SK-MEL-5 (cell line): ENCODE measurements around the gene TMEM140. TPM values are rescaled to one million over a fixed set of nuclear protein-coding genes. Genes with fewer than 3 reads are reported as not detected.
"Not testable (repeated sequence)": the region's sequence is repeated elsewhere in the genome, so short reads cannot be mapped to it uniquely, and the experiment has no call there.

Experiments
- DNase-seq: peaks from one replicate; pipeline ENCODE4 v3.0.0-alpha.2; 2016; ENCODE audit warnings: low read depth, low spot score
- in situ Hi-C: cut with HindIII; loops from 2 replicates; pipeline ENCODE4 v1.10.0; 2016; ENCODE audit warnings: low sequenced_read_pairs, high pct_unique_total_duplicates, low pct_unique_long_range_greater_than_20kb
- polyA plus RNA-seq, 2 experiments: library from polyadenylated mRNA; depleted of rRNA; stranded (reverse); fragments of >200 nt; gene quantifications; 2 replicates each; pipeline ENCODE4 v1.2.3, GENCODE V29; 2015
- total RNA-seq: library from RNA; depleted of rRNA; stranded (reverse); fragments of >200 nt; shearing (Covaris generic); gene quantifications from 2 replicates; pipeline ENCODE4 v1.2.3, GENCODE V29; 2014; rRNA removed

The TMEM140 gene
- total RNA-seq = 18.3 and 21.2 TPM in 2 replicates
- polyA plus RNA-seq (2015; cell fraction: cytosol; rRNA removed) = 11.3 and 15.7 TPM in 2 replicates
- polyA plus RNA-seq (2015; cell fraction: nucleus; rRNA removed) = 2.3 and 4.7 TPM in 2 replicates

DNA sequence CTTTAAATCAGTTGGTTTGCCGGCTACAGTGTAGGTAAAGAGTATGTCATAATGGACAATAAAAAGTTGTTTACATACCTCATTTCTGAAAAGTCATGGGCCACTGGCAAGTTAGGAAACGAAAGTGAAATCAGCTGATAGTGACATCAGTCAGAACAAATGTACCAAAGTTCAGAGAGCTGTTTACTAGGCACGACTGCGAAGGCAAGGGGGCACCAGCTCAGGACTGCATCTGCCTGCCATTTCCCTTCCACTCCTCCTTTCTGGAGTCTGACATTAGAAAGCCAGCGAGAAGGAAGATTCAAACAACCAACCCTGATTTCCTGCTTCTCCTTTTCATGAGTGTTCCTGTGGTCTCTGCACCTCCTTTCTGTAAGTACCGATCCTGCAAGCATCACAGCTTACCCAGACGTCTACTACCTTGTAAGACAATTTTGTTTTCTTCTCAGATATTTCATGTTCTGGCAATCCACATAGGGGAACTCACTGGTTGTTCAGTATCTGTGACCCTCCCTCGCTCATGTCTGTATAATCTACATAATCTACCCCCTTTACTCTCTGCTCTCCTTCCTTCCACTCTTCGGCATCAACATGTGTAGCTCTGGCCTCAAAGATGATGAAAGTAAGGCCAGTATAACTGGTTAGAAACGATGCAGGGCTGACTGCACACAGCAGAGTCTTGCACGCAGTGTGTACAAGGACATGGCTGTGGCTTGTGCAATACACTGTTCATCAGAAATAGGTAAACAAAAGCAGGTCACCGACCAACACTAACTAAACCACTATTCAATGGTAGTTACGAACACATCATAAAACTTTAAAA, at the start of gene TMEM140:
Gene TMEM140 (plus strand): TSS at position 174 of the 823 bp plus-strand sequence. CDS start 16,370 bp downstream, outside the sequence.
- in situ Hi-C loops = no loop called here
- peak; percentile 87 for DNase-seq

DNA sequence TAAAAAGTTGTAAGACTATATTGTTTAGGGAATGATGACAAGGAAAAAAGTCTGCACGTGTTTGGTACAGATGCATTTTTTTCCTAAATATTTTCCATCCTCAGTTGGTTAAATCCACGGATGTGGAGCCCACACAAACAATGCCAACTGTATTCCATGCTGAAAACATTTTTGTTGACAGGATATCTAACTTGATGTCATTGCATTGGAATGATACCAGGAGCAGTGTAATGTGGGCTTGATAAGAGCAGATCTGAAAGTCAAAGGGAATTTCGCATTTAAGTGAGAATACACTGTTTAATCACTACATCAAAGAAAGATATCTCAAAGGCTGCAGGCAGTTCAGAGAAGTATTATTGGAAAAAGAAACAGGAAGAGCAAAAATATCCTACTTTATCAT, 49.5 kb upstream of the TMEM140 start:
- peak; percentile 33 for DNase-seq
- in situ Hi-C loops = no loop called here

DNA sequence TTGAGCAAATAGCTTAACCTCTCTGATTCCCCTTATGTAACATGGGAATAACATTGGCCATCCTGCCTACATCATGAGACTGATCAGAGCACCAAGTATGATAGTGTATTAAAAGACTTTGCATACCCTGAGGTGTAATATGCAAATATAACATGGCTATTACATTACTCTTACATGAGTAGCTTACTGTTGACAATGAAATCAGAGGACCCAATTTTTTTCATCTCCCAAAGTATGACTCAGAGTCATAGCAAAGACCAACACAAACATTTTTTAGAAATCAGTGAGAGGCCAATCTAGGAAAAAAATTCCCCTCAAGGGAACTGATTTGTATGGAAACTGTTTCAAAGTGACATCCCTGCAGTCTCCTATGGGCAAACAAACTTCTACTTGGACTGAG, 47.0 kb upstream of the TMEM140 start:
- in situ Hi-C loops = no loop called here

DNA sequence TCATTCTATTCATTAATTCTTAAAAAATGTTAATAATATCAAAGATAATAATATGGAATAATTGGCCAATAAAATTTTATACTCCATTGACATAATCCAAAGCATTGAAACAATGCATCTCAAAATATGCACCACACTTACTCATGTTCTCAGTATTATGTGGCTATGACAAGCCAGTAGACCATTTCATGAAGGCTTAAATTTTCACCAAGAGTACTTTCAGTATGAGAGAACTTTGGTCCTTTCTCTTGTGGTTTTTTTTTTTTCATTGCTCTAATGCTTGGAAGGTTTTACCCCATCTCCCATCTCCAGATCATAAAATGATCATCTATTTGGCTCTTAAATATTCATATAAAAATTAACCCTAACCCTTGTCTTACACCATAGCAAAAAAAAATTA, 45.5 kb upstream of the TMEM140 start:
- in situ Hi-C loops = no loop called here
- no peak for DNase-seq

More for the DNA sequence above, 47.0 kb upstream of the TMEM140 start:
- peak; percentile 30 for DNase-seq

DNA sequence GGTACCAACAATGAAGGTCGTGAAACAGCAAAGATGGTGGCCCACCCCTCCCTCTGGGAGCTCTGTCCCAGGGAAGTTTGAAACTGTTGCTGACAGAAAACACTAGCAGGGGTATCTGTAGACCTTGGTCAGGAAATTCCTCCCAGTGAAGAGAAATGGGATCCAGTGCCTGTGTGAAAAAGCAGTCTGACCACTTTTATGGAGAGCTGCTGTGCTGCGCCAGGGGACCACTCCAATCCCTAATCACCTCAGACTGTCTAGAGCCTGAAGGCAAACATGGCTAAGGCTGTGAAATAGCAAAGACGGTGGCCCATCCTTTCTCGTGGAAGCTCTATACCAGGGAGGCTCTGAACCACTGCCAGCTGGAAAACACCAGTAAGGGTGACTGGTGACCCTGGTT, 38.3 kb upstream of the TMEM140 start:
- in situ Hi-C loops = no loop called here
- no peak for DNase-seq

DNA sequence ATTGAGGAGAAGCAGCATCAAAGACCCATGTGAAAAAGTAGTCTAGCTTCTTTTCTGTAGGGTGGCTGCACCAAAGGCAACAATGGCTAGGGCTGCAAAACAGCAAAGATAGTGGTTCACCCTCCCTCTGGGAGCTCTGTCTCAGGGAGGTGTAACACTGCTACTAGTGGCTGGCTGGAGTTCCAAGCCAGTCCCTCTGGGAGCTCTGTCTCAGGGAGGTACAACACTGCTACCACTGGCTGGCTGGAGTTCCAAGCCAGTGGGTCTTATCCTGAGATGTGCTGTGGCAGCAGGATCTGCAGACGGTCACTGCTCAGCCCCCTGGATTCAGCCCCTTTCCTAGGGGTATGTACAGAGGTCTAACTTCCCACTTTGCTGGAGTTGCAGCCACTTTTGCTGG, 37.9 kb upstream of the TMEM140 start:
- in situ Hi-C loops = no loop called here
- no peak for DNase-seq

DNA sequence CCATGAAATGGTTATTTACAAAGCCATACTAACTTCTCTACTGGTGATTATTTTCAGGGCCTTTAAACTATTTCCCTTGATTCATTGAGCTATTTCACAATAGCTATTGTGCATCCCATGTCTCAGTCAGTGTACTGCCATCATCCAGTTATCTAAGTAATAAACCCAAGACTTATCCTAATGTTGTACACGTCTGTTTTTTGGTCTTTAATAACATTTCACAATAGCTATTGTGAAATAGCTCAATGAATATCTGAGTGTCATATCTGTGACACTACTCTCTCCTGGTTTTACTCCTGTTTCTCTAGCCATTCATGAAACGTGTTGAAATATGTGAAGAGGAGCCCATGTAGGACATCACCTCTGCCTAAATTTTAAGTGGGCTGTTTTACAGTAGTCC, 36.5 kb upstream of the TMEM140 start:
- no peak for DNase-seq
- in situ Hi-C loops = no loop called here

DNA sequence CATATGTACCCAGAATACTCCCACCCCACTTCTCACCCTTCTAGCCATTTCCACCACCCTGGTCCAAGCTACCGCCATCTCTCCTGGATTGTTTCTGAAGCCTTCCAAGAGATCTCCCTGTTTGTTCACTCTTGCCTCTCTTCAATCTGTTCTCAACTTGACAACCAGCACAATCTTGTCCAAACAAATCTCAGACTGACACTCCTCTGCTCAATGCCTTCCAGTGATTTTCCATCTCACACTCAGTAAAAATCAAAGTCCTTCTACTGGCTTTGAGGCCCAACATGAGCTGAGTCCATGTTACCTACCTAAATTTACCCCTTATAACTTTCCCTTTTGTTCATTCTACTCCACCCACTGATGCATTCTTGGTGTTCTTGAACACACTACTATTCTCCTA, 33.2 kb upstream of the TMEM140 start:
- in situ Hi-C loops = no loop called here
- no peak for DNase-seq

DNA sequence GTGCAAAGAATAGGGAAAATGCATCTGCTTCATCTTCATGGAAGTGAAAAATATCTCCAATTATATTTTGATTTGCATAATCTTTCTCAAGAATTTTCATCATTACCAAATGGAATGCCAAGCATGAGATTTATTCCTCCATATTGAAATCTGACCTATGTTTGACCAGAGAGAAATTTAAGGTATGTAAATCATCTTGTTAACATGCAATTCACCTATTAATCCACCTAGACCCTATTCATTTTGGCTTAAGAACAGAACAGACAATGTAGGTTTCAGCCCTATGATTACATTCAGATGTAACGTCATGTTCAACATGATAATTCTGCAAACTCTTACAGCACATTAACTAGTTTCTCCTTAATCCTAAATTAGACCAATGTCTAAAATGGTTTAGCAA, 30.8 kb upstream of the TMEM140 start:
- in situ Hi-C loops = no loop called here
- no peak for DNase-seq

DNA sequence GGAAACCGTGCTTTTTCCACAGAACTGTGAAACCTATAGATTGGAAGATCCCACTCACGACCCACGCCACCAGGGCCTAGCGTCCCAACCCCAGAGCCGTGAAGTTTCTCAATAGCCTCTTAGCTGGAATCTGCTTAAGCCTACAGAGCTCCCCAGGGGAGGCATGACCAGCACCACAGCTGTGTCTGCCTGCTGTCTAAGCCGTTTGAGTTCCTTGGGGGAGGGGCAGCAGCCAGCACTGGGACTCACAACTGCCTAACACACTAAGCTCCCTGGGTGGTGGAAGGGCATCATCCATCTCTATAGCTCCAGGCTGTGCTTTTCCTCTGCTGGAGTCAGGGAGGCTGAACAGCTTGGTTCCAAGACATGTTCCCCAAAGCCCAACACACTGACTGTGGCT, 26.0 kb upstream of the TMEM140 start:
- in situ Hi-C loops = no loop called here
- DNase-seq = no peak

DNA sequence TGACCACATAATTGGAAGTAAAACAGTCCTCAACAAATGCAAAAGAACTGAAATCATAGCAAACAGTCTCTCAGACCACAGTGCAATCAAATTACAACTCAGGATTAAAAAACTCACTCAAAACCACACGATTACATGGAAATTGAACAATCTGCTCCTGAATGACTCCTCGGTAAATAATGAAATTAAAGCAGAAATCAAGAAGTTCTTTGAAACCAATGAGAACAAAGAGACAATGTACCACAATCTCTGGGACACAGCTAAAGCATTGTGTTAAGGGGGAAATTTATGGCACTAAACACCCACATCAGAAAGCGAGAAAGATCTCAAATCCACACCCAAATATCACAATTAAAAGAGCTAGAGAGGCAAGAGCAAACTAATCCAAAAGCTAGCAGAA, 23.2 kb upstream of the TMEM140 start:
- DNase-seq, in situ Hi-C loops: not testable (repeated sequence)

DNA sequence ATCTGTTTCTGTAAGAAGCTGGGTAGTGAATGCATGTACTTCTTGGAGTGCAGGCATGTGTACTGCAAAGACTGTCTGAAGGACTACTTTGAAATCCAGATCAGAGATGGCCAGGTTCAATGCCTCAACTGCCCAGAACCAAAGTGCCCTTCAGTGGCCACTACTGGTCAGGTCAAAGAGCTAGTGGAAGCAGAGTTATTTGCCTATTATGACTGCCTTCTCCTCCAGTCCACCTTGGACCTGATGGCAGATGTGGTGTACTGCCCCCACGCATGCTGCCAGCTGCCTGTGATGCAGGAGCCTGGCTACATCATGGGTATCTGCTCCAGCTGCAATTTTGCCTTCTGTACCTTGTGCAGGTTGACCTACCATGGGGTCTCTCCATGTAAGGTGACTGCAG, 18.9 kb upstream of the TMEM140 start:
- in situ Hi-C loops = no loop called here
- DNase-seq = no peak

DNA sequence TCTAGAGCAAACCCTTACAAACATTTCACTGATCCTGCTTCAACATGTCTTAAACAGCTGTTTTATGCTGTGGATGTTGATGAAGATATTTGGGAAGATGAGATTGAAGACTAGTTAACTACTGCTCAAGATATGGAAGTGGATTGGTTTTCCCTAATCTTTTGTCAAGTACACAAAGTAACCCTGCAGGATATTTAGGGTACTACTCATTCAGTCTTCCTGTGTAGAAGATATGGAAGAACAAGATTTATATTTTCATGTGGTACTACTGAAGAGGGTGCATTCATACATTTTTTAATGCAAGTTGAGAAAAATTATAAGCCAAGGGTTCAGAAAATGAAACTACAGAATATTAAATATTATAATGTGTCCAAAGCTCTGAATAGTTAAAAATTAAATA, 18.3 kb upstream of the TMEM140 start:
- DNase-seq = peak; percentile 14
- in situ Hi-C loops = no loop called here

DNA sequence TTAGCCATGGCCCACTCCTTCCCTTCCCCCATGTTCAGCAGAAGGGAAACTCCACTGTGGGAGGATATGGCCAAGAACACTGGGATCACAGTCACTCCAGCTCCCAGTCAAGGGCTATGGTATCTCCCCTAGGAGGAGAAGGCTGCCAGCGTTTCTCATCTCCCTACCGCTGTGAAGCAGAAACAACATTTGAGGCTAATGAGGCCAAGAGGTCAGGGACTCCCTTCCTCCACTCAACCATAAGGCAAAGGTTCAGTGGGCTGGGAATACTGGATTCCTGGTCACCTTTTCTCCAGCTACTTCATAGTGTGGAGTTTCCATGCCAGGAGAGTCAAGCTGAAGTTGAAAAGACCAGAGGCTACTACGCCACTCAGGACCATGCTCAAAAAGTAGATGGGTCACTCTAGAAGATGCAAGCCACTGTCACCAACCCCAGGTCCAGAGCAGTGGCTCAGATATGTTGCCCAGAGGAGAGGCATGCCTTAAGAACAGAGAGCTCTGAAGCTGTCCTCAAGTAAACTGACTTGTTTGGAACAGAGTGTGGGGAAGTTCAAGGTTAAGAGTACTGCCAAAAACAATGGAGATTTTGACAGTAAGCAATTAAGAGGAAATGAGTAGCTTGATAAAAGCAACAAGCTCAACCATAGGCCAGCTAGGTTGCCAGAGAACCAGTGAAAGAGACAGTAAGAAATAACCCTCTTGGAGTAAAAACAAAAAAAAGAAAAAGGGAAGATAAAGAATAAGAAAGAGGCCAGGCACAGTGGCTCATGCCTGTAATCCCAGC, 3.8 kb upstream of the TMEM140 start:
- DNase-seq = no peak
- in situ Hi-C loops = no loop called here

DNA sequence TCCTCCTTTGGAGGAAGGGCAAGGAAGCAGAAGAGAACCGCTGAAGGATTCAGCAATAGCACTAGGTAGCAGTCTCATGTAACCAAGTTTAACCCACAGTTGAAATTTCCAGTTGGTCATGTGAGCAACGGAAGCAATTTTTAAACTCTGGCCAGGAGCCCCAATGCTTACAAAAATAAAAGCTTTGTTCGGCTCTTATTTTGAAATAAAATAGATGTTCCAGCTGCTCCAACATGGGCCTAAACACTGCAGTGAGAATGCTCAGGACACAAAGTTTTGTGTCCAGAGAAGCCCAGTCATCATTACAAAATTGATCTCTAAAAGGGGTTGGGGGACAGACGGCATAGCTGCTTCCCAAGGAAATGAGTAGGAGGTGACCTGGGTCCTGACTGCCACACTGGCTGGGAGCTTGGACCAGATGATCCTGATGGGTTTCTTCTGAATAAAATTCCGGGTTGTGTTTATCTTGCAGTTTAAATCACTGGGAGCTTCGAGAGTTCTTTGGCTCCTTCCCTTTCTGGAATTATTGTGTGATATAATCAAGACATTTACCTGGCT, 452 bp upstream of the TMEM140 start:
- in situ Hi-C loops = no loop called here
- peak; percentile 50 for DNase-seq

DNA sequence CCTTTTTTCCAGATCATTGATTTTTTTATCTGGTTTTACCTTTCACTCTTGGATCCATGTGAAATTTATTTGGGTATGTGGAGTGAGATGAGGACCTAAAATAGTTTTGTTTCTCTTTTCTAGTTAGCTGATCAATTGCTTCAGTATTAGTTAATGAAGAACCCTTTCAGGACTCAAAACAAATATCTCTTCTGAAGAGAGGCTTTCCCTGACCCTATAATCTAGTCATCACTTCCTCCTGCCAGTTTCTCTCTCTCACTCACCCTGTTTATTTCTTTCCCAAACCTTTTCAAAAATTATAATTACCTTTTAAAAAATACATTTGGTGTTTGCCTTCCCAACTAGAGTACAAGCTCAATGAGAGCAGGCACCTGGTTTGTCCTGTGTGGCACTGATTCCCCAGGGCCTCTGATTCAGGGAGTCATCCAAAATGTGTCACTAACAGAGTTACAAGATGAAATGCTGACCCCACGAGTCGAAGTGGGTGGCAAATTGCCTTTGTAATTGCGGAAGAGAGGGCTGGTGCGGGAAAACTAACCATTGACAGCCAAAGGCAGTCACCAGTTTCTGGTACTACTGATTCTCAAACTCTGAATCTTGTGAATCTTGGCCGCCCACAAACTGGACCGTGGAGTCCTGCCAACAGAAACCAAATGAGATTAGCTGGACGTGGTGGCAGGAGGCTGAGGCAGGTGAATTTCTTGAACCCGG, 2.4 kb downstream of the TMEM140 start:
- no peak for DNase-seq
- in situ Hi-C loops = no loop called here

DNA sequence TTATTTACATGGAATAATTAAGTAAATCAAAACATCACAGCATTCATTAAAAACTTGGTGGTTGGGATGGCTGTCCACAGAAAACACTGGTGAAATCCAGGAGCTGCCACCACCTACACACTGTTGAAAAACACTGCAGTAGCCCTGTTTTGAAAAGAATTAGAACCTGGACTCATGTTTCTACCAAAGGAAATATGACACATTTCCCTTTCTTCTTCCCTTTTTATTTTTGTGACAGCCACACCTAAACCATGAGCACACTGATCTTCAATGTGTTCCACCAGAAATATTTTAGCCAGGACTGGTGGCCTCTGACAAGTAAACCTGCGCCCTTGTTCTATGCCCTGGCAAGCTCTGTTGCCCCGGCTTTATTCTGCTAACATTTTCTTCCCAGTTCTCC, 3.3 kb downstream of the TMEM140 start:
- in situ Hi-C loops = no loop called here
- DNase-seq = no peak

DNA sequence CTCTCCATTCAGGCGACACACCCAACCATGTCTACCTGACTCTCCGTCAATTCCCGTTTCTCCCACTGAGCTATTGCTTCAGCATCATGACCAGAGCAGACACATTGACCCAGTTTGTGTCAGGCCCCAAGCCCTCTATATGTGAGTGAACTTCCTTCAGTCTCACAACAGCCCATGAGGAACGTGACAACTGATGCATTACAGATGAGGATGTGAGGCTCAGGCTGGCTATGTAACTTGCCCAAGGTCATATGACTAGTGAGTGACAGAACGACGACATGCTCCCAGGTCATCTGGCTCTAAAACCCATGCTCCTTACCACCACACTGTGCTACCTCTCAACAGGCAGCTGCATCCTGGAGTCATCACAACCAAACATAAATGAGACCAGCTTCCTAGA, 3.7 kb downstream of the TMEM140 start:
- in situ Hi-C loops = no loop called here
- DNase-seq = no peak
